GM12878 (cell line): Measurements from ENCODE around the gene ZNF81. TPM values are rescaled to one million over a fixed set of nuclear protein-coding genes. Genes with fewer than 3 reads are reported as not detected.

Experiments
- ATAC-seq: fragments of 200-7000 bp; cut with Tn5 transposase; 3 replicates; pipeline ENCODE4 v1.9.1; 2020; ENCODE audit warnings: mild to moderate bottlenecking, moderate library complexity
- BruUV-seq: library from RNA; stranded (reverse); fragments of 400-500 nt; replicated peaks from 2 replicates; lab custom pipeline; 2021; lab: Mats Ljungman, UMichigan
- CTCF ChIA-PET: fragments of 300-600 bp; sonication (Branson Sonifier 250); formaldehyde crosslinking; extraction: SDS; loops from one replicate; lab custom pipeline; 2021; ENCODE audit warnings: inconsistent platforms; lab: Yijun Ruan, JAX
- POLR2A ChIA-PET: fragments of 350-600 bp; formaldehyde crosslinking; extraction: SDS; loops from one replicate; lab custom pipeline; 2021; ENCODE audit warnings: inconsistent platforms; lab: Charles Lee
- RAD21 ChIA-PET: fragments of 300-600 bp; sonication (Branson Sonifier 250); formaldehyde crosslinking; loops from one replicate; lab custom pipeline; 2023; ENCODE audit warnings: antibody characterized with exemption; ENCODE audit not compliant: unreplicated experiment; lab: Charles Lee
- SMC1A ChIA-PET: fragments of 300-600 bp; sonication (Branson Sonifier 250); formaldehyde crosslinking; loops from one replicate; lab custom pipeline; 2023; ENCODE audit not compliant: unreplicated experiment, uncharacterized antibody; lab: Charles Lee
- DNase-seq: peaks from one replicate; pipeline ENCODE4 v3.0.0-alpha.2; 2011; ENCODE audit warnings: low read depth, low spot score
- FAIRE-seq: peaks from 3 replicates; lab custom pipeline; 2011; peaks lifted over from hg19 to GRCh38; lab: Jason Lieb, UNC
- H2AFZ ChIP-seq: 2 replicates; pipeline ENCODE4 v1.6.0; 2011; ENCODE audit warnings: low read depth, low read length, control low read depth; ENCODE audit not compliant: control insufficient read depth
- H3K27ac ChIP-seq: 2 replicates; pipeline ENCODE4 v1.5.1; 2011; ENCODE audit warnings: control low read depth; ENCODE audit not compliant: control insufficient read depth, insufficient read depth
- H3K27me3 ChIP-seq, 2 experiments: replicated peaks in 1 of 2; 2 replicates each; pipeline versions ENCODE4 v1.6.0 to v1.6.1; 2011; ENCODE audit warnings: low read length in 1 of 2; ENCODE audit not compliant: control insufficient read depth in 2 of 2, insufficient read depth in 2 of 2
- H3K36me3 ChIP-seq, 2 experiments: 2 replicates each; pipeline ENCODE4 v1.5.1; 2011; ENCODE audit warnings: low read length in 1 of 2; ENCODE audit not compliant: control insufficient read depth in 2 of 2, insufficient read depth in 2 of 2
- H3K4me1 ChIP-seq: 2 replicates; pipeline ENCODE4 v1.6.1; 2011; ENCODE audit warnings: mild to moderate bottlenecking, low read length, moderate library complexity, mixed read lengths; ENCODE audit not compliant: control insufficient read depth, insufficient read depth
- H3K4me2 ChIP-seq: 2 replicates; pipeline ENCODE4 v1.6.0; 2011; ENCODE audit warnings: control low read depth; ENCODE audit not compliant: control insufficient read depth, insufficient read depth
- H3K4me3 ChIP-seq: fragments of 200-600 bp; sonication (generic); 2 replicates; pipeline ENCODE4 v1.5.1; 2016
- H3K79me2 ChIP-seq: 2 replicates; pipeline ENCODE4 v1.6.0; 2011; ENCODE audit warnings: low read length; ENCODE audit not compliant: control insufficient read depth, insufficient read depth
- H3K9ac ChIP-seq: 2 replicates; pipeline ENCODE4 v1.8.0; 2011; ENCODE audit warnings: low read length, control low read depth, mixed read lengths; ENCODE audit not compliant: control insufficient read depth, insufficient read depth
- H3K9me3 ChIP-seq: replicated peaks from 3 replicates; pipeline ENCODE4 v1.5.1; 2011; ENCODE audit warnings: mild to moderate bottlenecking, low read length; ENCODE audit not compliant: control insufficient read depth, insufficient read depth
- H4K20me1 ChIP-seq: 2 replicates; pipeline ENCODE4 v1.6.0; 2011; ENCODE audit not compliant: control insufficient read depth, insufficient read depth
- ASH2L ChIP-seq: fragments of 300-600, 200-600 bp; sonication (generic); IDR thresholded peaks from 2 replicates; pipeline ENCODE4 v1.6.1; 2017; ENCODE audit warnings: low read depth, mild to moderate bottlenecking, borderline replicate concordance
- HDAC6 ChIP-seq: fragments of 200-600 bp; sonication (generic); IDR thresholded peaks from one replicate; pipeline ENCODE4 v1.8.0; 2017; ENCODE audit warnings: antibody characterized with exemption; ENCODE audit not compliant: unreplicated experiment
- MTA2 ChIP-seq: fragments of 450-650 bp; IDR thresholded peaks from 2 replicates; pipeline ENCODE4 v1.6.1; 2016; ENCODE audit warnings: low read depth, mild to moderate bottlenecking, moderate library complexity
- RAD21 ChIP-seq: IDR thresholded peaks from 2 replicates; pipeline ENCODE4 v1.6.1; 2011; ENCODE audit warnings: mild to moderate bottlenecking, low read depth, low read length, moderate library complexity; ENCODE audit not compliant: insufficient read depth
- SMC3 ChIP-seq: IDR thresholded peaks from 2 replicates; pipeline ENCODE4 v1.6.1; 2011; ENCODE audit warnings: low read length, improper control_type of control experiment, borderline replicate concordance
- YY1 ChIP-seq: IDR thresholded peaks from 2 replicates; pipeline ENCODE4 v1.6.1; 2011; ENCODE audit warnings: low read depth, mild to moderate bottlenecking, low read length
- ZSCAN29 ChIP-seq: fragments of 450-650 bp; IDR thresholded peaks from 2 replicates; pipeline ENCODE4 v1.6.1; 2017; ENCODE audit warnings: mild to moderate bottlenecking, moderate library complexity
- WGBS: methylation state at CpG from one replicate; pipeline ENCODE4 v1.1.6; 2016; ENCODE audit warnings: low lambda C conversion rate; ENCODE audit not compliant: insufficient replicate concordance, insufficient coverage; ENCODE audit errors: missing lambda C conversion rate; 5-methylcytosine and 5-hydroxymethylcytosine counted together
- in situ Hi-C: fragments of 300-500 bp; cut with MboI; formaldehyde crosslinking; loops from 9 replicates; pipeline ENCODE4 v1.14.3; 2018; ENCODE audit warnings: mixed read lengths
- intact Hi-C: fragments of 100-400 bp; cut with micrococcal nuclease; formaldehyde crosslinking; loops from one replicate; pipeline ENCODE4 v1.14.2; 2022; ENCODE audit not compliant: unreplicated experiment
- polyA plus RNA-seq, 11 experiments: library from polyadenylated mRNA; depleted of rRNA in 4 of 11; unstranded in 6 of 11; stranded (reverse) in 5 of 11; fragments of >200 nt; fragmentation: Nextera tagmentation in 4 of 11; fragmentation: Illumina TruSeq in 1 of 11; extraction: Ambion mirVana in 4 of 11; extraction: Trizol in 1 of 11; gene quantifications; 1 replicate in 1 of 11; 2 replicates in 10 of 11; pipeline versions ENCODE4 v1.2.1 to v1.2.3, GENCODE V29; 2011 to 2016; ENCODE audit warnings: inconsistent platforms in 2 of 11, missing spikeins in 2 of 11, low read depth in 1 of 11
- total RNA-seq, 4 experiments: library from RNA; depleted of rRNA in 3 of 4; stranded (reverse); fragments of >200 nt in 3 of 4; fragmentation: Illumina TruSeq in 1 of 4; extraction: Trizol in 1 of 4; gene quantifications; 2 replicates each; pipeline versions ENCODE4 v1.2.1 to v1.2.3, GENCODE V29; 2013 to 2021
- TF ChIP-seq, protein P1 (sequence below), 3 experiments: IDR thresholded peaks in 2 of 3; conservative IDR thresholded peaks in 1 of 3; 2 replicates each; pipeline ENCODE4 v1.5.1; 2011; ENCODE audit warnings: low read depth in 3 of 3, low read length in 3 of 3, mild to moderate bottlenecking in 3 of 3, control low read depth in 2 of 3, moderate library complexity in 2 of 3, inconsistent platforms in 1 of 3, mixed read lengths in 1 of 3; ENCODE audit not compliant: control insufficient read depth in 2 of 3, insufficient read depth in 1 of 3; ENCODE audit errors: extremely low read depth in 1 of 3

Gene ZNF81
- total and polyA plus RNA-seq, 10 of the 15 experiments (the other 5 are each of a cell fraction or from before 2014, with no cell fraction given): 3.4 to 7.2 (median 4.4) TPM

DNA sequence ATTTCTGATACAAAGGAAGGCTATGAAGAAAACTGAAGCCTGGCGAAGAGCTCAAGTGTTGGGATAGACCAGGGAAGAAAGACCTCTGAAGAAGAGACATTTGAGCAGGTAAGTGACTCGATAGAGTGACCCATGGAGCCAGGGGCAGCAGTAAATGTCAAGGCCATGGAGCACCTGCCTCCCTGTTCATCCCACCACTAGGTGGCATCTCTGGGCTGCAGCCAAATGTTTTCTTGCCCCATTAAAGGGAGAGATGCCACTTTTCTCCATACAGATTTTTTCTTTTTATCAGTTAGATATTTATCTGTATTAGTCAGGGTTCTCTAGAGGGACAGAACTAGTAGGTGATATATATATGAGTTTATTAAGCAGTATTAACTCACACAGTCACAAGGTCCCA, 4.9 kb upstream of the ZNF81 start:
- H3K9me3 ChIP-seq: no peaks in the 10 kb centered on the region
- H3K9ac ChIP-seq: no peak overlapping the region
- H3K27me3 ChIP-seq: no peaks in the 10 kb centered on the region
- intact Hi-C loops: loop anchor here (1.0 kb wide), 1 partner anchor 195 kb away; no protein-coding TSS in a partner anchor
- RAD21 ChIA-PET: interaction anchor here (1.2 kb wide), 2 partner anchors 22 to 195 kb away, joined by 3 to 4 read pairs; no protein-coding TSS in a partner anchor
- H3K27ac ChIP-seq: no peak overlapping the region
- POLR2A ChIA-PET: no interaction called here
- WGBS: 3% methylated on average over 2 of the region's 2 CpGs
- ATAC-seq (peak; percentile 68), FAIRE-seq (no peak), DNase-seq (no peak)
- SMC1A ChIA-PET: interaction anchor here (0.6 to 2.0 kb wide), 8 partner anchors 17 to 641 kb away, joined by 3 to 6 read pairs (median 4); no protein-coding TSS in a partner anchor
- H3K4me3 ChIP-seq: no peak overlapping the region
- no peak overlapping the region for H2AFZ ChIP-seq
- BruUV-seq: no TSS peak
- H3K4me2 ChIP-seq: no peak overlapping the region
- no peaks in the 10 kb centered on the region for H3K36me3 ChIP-seq
- H3K79me2 ChIP-seq: no peaks in the 10 kb centered on the region
- in situ Hi-C loops: loop anchor here (5.0 kb wide), 1 partner anchor 196 kb away; no protein-coding TSS in a partner anchor
- TF ChIP-seq ZSCAN29: no peak
- no peak for TF ChIP-seq HDAC6
- 0 out of 2 replicates have a peak, but pooled peaks have one; percentile 42 for TF ChIP-seq YY1
- no peak for TF ChIP-seq MTA2
- TF ChIP-seq, protein P1, sequence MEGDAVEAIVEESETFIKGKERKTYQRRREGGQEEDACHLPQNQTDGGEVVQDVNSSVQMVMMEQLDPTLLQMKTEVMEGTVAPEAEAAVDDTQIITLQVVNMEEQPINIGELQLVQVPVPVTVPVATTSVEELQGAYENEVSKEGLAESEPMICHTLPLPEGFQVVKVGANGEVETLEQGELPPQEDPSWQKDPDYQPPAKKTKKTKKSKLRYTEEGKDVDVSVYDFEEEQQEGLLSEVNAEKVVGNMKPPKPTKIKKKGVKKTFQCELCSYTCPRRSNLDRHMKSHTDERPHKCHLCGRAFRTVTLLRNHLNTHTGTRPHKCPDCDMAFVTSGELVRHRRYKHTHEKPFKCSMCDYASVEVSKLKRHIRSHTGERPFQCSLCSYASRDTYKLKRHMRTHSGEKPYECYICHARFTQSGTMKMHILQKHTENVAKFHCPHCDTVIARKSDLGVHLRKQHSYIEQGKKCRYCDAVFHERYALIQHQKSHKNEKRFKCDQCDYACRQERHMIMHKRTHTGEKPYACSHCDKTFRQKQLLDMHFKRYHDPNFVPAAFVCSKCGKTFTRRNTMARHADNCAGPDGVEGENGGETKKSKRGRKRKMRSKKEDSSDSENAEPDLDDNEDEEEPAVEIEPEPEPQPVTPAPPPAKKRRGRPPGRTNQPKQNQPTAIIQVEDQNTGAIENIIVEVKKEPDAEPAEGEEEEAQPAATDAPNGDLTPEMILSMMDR (IDR thresholded peaks at IDR 0.05 in 2 of 3, conservative IDR thresholded peaks at IDR 0.05 in 1 of 3; ENCODE audit: control insufficient read depth in 2 of 3, extremely low read depth in 1 of 3, insufficient read depth in 1 of 3, low read depth in 3 of 3, low read length in 3 of 3): peak; percentile 75 to 85 (median 84)
- TF ChIP-seq RAD21: peak; percentile 78
- no peak for TF ChIP-seq ASH2L
- TF ChIP-seq SMC3: peak; percentile 88
- H4K20me1 ChIP-seq: no peaks in the 10 kb centered on the region
- no peaks in the 10 kb centered on the region for H3K4me1 ChIP-seq
- CTCF ChIA-PET: interaction anchor here (0.6 to 6.4 kb wide), 13 partner anchors 9 to 475 kb away, joined by 3 to 65 read pairs (median 5); no protein-coding TSS in a partner anchor
